22Rv1 (cell line): Measurements from ENCODE around the gene CYP3A4.
"Not testable (repeated sequence)": the region's sequence is repeated elsewhere in the genome, so short reads cannot be mapped to it uniquely, and the experiment has no call there.

Source experiments
- H3K27ac ChIP-seq: fragments of 450-650 bp; 2 replicates; pipeline ENCODE4 v1.5.1; 2017
- ZFX ChIP-seq: fragments of 450-650 bp; IDR thresholded peaks from 2 replicates; pipeline ENCODE4 v1.6.1; 2017; ENCODE audit warnings: antibody characterized with exemption, borderline replicate concordance
- TF ChIP-seq, protein P1 (sequence below): fragments of 450-650 bp; IDR thresholded peaks from 2 replicates; pipeline ENCODE4 v1.5.1; 2017; ENCODE audit warnings: mild to moderate bottlenecking

CYP3A4 gene

DNA sequence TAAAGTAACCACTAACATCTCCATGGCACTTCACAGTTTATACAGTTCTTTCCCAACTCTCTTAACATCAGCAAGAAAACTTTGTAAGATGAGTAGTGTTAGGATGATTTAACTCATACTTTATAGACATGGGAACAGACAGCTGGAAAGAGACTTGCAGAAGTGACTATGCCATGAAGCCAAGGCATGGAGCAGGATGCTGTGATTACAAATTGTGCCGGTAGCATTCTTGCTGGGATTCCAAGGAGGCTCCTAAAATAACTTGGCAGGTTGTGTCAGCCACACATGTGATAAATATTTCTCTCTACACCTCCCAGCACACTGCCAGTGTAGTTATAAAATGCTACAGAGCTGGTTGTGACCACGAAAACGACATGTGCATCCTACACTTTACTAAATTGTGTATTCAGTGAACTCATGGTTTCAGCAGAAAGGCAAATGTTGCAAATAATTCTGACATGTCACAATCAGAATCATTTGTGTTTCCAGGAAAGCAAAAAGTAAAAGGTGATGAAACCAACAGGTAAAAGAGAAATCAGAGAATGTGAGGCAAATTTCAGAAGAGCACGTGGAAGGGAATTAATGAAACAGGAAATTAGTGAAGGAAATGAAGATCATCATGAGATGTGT is 5.6 kb upstream of the CYP3A4 start:
- H3K27ac ChIP-seq: no peak overlapping the region
- TF ChIP-seq ZFX: no peak
- TF ChIP-seq, protein P1, sequence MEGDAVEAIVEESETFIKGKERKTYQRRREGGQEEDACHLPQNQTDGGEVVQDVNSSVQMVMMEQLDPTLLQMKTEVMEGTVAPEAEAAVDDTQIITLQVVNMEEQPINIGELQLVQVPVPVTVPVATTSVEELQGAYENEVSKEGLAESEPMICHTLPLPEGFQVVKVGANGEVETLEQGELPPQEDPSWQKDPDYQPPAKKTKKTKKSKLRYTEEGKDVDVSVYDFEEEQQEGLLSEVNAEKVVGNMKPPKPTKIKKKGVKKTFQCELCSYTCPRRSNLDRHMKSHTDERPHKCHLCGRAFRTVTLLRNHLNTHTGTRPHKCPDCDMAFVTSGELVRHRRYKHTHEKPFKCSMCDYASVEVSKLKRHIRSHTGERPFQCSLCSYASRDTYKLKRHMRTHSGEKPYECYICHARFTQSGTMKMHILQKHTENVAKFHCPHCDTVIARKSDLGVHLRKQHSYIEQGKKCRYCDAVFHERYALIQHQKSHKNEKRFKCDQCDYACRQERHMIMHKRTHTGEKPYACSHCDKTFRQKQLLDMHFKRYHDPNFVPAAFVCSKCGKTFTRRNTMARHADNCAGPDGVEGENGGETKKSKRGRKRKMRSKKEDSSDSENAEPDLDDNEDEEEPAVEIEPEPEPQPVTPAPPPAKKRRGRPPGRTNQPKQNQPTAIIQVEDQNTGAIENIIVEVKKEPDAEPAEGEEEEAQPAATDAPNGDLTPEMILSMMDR: no peak

DNA sequence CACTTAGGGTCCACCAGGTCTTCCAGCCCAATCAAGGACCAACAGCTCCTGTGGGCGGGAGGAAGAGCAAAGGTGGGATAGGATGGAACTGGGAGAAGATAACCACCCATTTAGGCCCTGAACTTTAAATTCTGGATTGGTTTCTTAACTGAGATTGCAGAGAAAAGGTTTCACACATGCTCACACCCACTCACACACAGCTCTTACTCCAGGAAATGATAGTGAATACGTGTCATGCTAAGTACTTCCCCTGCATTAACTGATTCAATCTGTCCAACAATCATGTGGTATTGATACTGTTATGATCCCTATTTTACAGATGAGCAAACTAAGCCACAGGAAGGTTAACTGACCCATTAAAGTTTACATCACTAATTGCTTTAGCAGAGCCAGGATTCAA is 4.6 kb upstream of the CYP3A4 start:
- no peak for TF ChIP-seq ZFX
- TF ChIP-seq, protein P1: no peak
- H3K27ac ChIP-seq: no peak overlapping the region

DNA sequence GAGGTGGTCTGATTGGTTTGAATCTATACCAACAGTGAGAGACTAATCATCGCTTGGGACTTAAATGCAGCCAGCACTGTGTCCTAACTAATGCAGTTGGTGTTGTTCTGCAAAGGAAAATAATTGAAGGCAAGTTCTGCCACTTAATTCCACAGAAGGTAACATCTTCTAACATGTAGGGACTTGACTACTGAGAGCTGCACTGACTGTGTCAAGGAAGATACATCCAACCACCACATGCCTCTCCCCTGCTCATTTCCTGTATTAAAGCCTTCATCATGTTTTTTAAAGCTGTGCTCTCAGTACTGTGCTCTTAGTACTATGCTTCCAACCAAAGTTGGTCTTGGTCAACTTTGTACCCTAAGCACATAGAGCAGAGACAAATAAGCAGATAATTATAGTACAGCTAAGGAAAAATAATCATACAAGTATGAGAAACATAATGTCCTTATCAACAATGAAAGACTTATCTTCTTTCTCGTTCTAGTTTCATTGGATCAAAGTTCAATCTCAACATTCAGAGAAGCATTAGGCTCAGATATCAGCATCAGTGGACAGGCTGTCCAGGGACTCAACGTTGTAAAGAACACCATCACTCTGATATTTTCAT is 2.8 kb upstream of the CYP3A4 start:
- no peak overlapping the region for H3K27ac ChIP-seq

DNA sequence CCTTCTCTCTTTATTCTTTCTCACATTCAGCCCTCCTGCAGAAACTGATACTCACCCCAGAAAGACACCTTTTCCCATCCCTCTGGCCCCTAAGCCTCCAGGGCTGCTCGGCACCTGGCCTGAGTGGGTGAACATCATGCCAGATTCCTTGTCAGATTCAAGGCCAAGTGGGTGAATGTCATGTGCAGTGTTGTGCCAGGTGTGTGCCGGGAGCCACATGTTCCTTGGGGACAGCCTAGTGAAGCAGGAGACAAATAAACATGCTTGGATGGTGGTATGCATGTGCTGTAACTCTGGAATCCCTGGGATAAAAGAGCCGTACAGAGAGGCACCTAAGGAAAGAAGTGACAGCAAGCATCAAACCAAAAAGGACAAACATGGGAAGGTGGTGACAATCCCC is 1.7 kb upstream of the CYP3A4 start:
- not testable (repeated sequence) for H3K27ac ChIP-seq

More for the DNA sequence above, 2.8 kb upstream of the CYP3A4 start:
- TF ChIP-seq, protein P1: no peak
- TF ChIP-seq ZFX: no peak

DNA sequence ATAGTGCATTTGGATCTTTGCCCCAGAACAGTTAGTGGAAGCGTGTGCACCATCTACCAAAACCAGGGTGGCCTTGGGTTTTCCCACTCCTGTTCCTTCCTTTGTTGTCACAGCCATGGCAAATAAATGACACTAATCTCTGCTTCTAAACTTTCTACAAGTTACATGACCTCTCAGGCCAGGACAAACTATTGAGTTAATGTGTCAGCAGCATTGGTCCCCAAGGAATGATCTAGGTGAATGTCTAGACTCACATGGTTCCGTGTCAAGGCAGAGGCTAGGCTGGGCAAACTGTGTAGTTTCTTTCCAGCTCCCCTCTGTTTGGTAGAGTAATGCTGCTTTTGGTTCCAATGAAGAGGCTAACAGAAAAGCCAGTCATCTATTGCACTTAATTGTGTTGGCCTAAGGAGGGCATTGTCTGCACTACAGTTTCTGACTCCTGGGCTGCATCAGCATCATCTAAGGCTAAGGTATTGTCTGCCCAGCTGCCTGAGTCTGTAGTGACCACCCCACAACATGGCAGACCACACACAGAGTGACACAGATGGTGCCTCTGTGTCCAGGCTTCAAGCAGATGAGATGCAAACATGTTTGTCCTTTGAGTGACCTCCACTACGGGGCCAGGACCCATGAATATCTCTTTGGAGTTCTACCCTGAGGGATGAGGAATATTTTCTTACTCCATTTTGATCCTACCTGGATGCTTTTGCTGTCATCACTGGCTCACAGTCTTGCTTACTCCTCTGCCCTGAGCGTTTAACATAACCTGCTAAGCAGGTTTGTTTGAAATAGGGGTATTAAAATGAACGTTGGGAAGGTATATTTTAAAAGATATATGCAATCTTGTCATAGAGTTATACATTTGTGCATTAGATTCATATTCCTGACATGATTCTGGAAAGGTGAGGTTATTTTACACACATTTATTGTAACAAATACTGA is 1.7 kb downstream of the CYP3A4 start:
- TF ChIP-seq, protein P1: no peak
- no peak for TF ChIP-seq ZFX
- no peak overlapping the region for H3K27ac ChIP-seq

DNA sequence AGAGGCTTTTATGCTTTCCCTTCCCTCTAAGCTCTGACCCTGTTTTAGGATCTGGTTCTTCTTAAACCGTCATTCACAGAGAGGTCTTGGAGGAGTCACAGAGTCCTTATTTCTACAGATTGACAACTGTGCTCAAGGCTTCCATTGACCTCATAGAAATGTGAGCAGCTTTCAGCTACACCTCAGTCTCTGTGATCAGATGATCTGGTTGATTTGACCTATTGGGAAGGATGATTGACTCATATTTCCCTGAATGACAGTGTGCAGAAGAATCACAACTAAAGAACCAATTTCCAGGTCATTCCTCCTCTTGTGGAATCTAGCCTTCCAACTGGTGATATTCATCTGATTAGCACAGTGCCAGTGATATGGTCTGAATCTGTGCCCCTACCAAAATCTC is 3.4 kb downstream of the CYP3A4 start:
- H3K27ac ChIP-seq: no peak overlapping the region
- TF ChIP-seq, protein P1: no peak
- no peak for TF ChIP-seq ZFX

DNA sequence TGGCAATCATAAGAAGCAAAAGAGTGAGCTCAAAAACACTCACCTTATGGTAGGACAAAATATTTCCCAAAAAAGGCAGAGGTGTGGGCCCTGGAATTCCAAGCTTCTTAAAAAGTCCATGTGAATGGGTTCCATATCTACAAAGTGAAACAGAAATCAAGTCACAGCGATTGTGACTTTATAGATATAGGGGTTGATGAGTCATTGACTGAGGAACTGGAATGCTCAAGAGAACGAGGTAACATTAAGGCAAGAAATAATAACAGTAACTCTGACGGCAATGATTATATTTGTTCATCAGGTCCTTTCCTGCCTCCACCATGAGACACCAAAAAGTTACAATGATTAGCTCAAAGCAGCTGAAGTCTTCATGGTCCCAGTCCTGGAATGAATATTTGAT is 4.0 kb downstream of the CYP3A4 start:
- TF ChIP-seq, protein P1: no peak
- no peak for TF ChIP-seq ZFX
- no peak overlapping the region for H3K27ac ChIP-seq
